ENCODE data around the gene DCAF8. TPM values are rescaled to one million over a fixed set of nuclear protein-coding genes. Genes with fewer than 3 reads are reported as not detected.

The DCAF8 gene
- total RNA-seq, 1 experiment from 2014 or later, result 143 TPM

DNA sequence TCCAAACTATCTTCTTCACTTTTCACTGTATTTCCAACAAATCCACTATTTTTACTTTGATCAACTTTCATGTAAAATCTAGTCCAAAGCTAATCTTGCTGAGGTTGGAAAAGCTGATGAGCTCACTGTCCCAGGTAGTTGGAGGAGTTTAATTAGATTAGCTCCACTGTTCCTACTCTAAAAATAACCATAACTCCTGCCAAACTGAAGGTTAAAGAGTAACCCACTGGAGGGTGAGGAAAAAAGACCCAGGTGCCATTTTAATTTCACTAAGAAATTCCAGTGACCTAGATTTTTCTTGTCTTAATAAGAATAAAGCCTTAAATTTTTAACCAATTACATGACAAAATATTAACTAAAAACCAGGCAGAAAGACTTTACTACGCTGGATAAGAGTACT, 15.3 kb downstream of the DCAF8 start (continued):
- TF ChIP-seq, protein P1, sequence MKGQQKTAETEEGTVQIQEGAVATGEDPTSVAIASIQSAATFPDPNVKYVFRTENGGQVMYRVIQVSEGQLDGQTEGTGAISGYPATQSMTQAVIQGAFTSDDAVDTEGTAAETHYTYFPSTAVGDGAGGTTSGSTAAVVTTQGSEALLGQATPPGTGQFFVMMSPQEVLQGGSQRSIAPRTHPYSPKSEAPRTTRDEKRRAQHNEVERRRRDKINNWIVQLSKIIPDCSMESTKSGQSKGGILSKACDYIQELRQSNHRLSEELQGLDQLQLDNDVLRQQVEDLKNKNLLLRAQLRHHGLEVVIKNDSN (CRISPR knock-in tag; IDR thresholded peaks at IDR 0.05), result no peak
- TF ChIP-seq FOXP1 (CRISPR knock-in tag; IDR thresholded peaks at IDR 0.05; ENCODE audit: borderline replicate concordance) (no peak), IRF2 (CRISPR knock-in tag; IDR thresholded peaks at IDR 0.05; ENCODE audit: borderline replicate concordance, low read depth) (no peak)

GRCh38 chr1:160245434-160245833, 16.9 kb downstream of the DCAF8 start:
- H3K4me3 Mint-ChIP-seq, result no peak overlapping the region
- ChIA-PET POLR2A (no interaction called here), CTCF (interaction anchor here (1.0 to 2.7 kb wide), 4 partner anchors 17 to 83 kb away, joined by 3 to 12 read pairs (median 5); partner anchors contain the start of gene DCAF8)
- peaks cover 2% of the 10 kb centered on the region; the same call in 1 of the 2 replicates for H3K4me1 Mint-ChIP-seq
- no peaks in the 10 kb centered on the region for H3K9me3 Mint-ChIP-seq
- TF ChIP-seq OVOL2 (CRISPR knock-in tag; IDR thresholded peaks at IDR 0.05; ENCODE audit: borderline replicate concordance), result no peak
- TF ChIP-seq ERG (CRISPR knock-in tag; IDR thresholded peaks at IDR 0.05), result no peak
- TF ChIP-seq, protein P2, sequence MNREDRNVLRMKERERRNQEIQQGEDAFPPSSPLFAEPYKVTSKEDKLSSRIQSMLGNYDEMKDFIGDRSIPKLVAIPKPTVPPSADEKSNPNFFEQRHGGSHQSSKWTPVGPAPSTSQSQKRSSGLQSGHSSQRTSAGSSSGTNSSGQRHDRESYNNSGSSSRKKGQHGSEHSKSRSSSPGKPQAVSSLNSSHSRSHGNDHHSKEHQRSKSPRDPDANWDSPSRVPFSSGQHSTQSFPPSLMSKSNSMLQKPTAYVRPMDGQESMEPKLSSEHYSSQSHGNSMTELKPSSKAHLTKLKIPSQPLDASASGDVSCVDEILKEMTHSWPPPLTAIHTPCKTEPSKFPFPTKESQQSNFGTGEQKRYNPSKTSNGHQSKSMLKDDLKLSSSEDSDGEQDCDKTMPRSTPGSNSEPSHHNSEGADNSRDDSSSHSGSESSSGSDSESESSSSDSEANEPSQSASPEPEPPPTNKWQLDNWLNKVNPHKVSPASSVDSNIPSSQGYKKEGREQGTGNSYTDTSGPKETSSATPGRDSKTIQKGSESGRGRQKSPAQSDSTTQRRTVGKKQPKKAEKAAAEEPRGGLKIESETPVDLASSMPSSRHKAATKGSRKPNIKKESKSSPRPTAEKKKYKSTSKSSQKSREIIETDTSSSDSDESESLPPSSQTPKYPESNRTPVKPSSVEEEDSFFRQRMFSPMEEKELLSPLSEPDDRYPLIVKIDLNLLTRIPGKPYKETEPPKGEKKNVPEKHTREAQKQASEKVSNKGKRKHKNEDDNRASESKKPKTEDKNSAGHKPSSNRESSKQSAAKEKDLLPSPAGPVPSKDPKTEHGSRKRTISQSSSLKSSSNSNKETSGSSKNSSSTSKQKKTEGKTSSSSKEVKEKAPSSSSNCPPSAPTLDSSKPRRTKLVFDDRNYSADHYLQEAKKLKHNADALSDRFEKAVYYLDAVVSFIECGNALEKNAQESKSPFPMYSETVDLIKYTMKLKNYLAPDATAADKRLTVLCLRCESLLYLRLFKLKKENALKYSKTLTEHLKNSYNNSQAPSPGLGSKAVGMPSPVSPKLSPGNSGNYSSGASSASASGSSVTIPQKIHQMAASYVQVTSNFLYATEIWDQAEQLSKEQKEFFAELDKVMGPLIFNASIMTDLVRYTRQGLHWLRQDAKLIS (CRISPR knock-in tag; IDR thresholded peaks at IDR 0.05; ENCODE audit: borderline replicate concordance), result no peak
- TF ChIP-seq, protein P3, sequence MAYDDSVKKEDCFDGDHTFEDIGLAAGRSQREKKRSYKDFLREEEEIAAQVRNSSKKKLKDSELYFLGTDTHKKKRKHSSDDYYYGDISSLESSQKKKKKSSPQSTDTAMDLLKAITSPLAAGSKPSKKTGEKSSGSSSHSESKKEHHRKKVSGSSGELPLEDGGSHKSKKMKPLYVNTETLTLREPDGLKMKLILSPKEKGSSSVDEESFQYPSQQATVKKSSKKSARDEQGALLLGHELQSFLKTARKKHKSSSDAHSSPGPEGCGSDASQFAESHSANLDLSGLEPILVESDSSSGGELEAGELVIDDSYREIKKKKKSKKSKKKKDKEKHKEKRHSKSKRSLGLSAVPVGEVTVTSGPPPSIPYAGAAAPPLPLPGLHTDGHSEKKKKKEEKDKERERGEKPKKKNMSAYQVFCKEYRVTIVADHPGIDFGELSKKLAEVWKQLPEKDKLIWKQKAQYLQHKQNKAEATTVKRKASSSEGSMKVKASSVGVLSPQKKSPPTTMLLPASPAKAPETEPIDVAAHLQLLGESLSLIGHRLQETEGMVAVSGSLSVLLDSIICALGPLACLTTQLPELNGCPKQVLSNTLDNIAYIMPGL (CRISPR knock-in tag; IDR thresholded peaks at IDR 0.05), result no peak
- no peak for TF ChIP-seq HMGA2 (CRISPR knock-in tag; IDR thresholded peaks at IDR 0.05)
- no peak for TF ChIP-seq ZNF416 (CRISPR knock-in tag; IDR thresholded peaks at IDR 0.05)
- TF ChIP-seq AR (CRISPR knock-in tag; IDR thresholded peaks at IDR 0.05), result no peak
- TF ChIP-seq ZNF671 (CRISPR knock-in tag; IDR thresholded peaks at IDR 0.05), result no peak
- TF ChIP-seq, protein P4, sequence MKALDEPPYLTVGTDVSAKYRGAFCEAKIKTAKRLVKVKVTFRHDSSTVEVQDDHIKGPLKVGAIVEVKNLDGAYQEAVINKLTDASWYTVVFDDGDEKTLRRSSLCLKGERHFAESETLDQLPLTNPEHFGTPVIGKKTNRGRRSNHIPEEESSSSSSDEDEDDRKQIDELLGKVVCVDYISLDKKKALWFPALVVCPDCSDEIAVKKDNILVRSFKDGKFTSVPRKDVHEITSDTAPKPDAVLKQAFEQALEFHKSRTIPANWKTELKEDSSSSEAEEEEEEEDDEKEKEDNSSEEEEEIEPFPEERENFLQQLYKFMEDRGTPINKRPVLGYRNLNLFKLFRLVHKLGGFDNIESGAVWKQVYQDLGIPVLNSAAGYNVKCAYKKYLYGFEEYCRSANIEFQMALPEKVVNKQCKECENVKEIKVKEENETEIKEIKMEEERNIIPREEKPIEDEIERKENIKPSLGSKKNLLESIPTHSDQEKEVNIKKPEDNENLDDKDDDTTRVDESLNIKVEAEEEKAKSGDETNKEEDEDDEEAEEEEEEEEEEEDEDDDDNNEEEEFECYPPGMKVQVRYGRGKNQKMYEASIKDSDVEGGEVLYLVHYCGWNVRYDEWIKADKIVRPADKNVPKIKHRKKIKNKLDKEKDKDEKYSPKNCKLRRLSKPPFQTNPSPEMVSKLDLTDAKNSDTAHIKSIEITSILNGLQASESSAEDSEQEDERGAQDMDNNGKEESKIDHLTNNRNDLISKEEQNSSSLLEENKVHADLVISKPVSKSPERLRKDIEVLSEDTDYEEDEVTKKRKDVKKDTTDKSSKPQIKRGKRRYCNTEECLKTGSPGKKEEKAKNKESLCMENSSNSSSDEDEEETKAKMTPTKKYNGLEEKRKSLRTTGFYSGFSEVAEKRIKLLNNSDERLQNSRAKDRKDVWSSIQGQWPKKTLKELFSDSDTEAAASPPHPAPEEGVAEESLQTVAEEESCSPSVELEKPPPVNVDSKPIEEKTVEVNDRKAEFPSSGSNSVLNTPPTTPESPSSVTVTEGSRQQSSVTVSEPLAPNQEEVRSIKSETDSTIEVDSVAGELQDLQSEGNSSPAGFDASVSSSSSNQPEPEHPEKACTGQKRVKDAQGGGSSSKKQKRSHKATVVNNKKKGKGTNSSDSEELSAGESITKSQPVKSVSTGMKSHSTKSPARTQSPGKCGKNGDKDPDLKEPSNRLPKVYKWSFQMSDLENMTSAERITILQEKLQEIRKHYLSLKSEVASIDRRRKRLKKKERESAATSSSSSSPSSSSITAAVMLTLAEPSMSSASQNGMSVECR (CRISPR knock-in tag; IDR thresholded peaks at IDR 0.05; ENCODE audit: borderline replicate concordance), result no peak
- TF ChIP-seq ZNF263 (CRISPR knock-in tag; IDR thresholded peaks at IDR 0.05; ENCODE audit: low read depth), result no peak
- no peak for TF ChIP-seq MXD4 (CRISPR knock-in tag; IDR thresholded peaks at IDR 0.05; ENCODE audit: borderline replicate concordance)
- TF ChIP-seq KAT7 (CRISPR knock-in tag; IDR thresholded peaks at IDR 0.05; ENCODE audit: borderline replicate concordance), result no peak
- TF ChIP-seq TCF7 (CRISPR knock-in tag; IDR thresholded peaks at IDR 0.05; ENCODE audit: low read depth), result no peak
- no peak for TF ChIP-seq FOXP1 (CRISPR knock-in tag; IDR thresholded peaks at IDR 0.05; ENCODE audit: borderline replicate concordance)
- no peak for TF ChIP-seq SP1 (CRISPR knock-in tag; conservative IDR thresholded peaks at IDR 0.05)
- TF ChIP-seq ZBTB43 (CRISPR knock-in tag; IDR thresholded peaks at IDR 0.05), result no peak
- no peak for TF ChIP-seq RORB (CRISPR knock-in tag; IDR thresholded peaks at IDR 0.05)
- TF ChIP-seq SMAD3 (CRISPR knock-in tag; IDR thresholded peaks at IDR 0.05; ENCODE audit: borderline replicate concordance), result no peak
- no peak for DNase-seq (ENCODE audit: low spot score)
- ATAC-seq, result no peak
- peaks cover 22% of the 10 kb centered on the region for H3K36me3 Mint-ChIP-seq
- no peaks in the 10 kb centered on the region for H3K27me3 Mint-ChIP-seq (ENCODE audit: low read depth)
- peak overlapping the region; percentile 88 for H3K27ac Mint-ChIP-seq

Measured in WTC11 (cell line).